Ascending aorta (tissue), 2 donors: ENCODE results near the gene ACTN4. TPM values are rescaled to one million over a fixed set of nuclear protein-coding genes. Genes with fewer than 3 reads are reported as not detected.
A peak's percentile ranks its signal among the peaks of the same experiment; 100 is the strongest.

Source experiments
- DNase-seq, 2 donors: peaks; one replicate each; pipeline ENCODE4 v3.0.0-alpha.2; 2019; ENCODE audit warnings: low spot score in 2 of 2
- H3K27ac ChIP-seq, 2 donors: fragments of 200-600 bp; sonication (generic); one replicate each; pipeline ENCODE4 v1.5.1; 2016 to 2017; ENCODE audit warnings: mild to moderate bottlenecking in 1 of 2
- H3K27me3 ChIP-seq: fragments of 200-600 bp; sonication (generic); one replicate; pipeline ENCODE4 v1.5.1; 2017
- H3K36me3 ChIP-seq, 2 donors: fragments of 200-600 bp; sonication (generic); one replicate each; pipeline ENCODE4 v1.5.1; 2016
- H3K4me1 ChIP-seq, 2 donors: fragments of 200-600 bp; sonication (generic); one replicate each; pipeline ENCODE4 v1.5.1; 2016 to 2017; ENCODE audit warnings: mild to moderate bottlenecking in 1 of 2
- H3K4me3 ChIP-seq, 2 donors: fragments of 200-600 bp; sonication (generic); one replicate each; pipeline ENCODE4 v1.5.1; 2016 to 2017; ENCODE audit warnings: mild to moderate bottlenecking in 1 of 2
- H3K9me3 ChIP-seq, 2 donors: fragments of 200-600 bp; sonication (generic); one replicate each; pipeline ENCODE4 v1.5.1; 2016
- intact Hi-C: fragments of 100-400 bp; cut with DNase I; formaldehyde crosslinking; loops from one replicate; pipeline ENCODE4 v1.15.1; 2023
- total RNA-seq: library from RNA; depleted of rRNA; stranded (reverse); fragments of >200 nt; gene quantifications from one replicate; pipeline ENCODE4 v1.1.0, GENCODE V29; 2016
- TF ChIP-seq, protein P1 (sequence below), 3 experiments: fragments of 200-600 bp in 2 of 3; fragments of 450-650 bp in 1 of 3; sonication (generic) in 2 of 3; IDR thresholded peaks; one replicate each; pipeline ENCODE4 v1.5.1; 2016 to 2019; ENCODE audit warnings: antibody characterized with exemption in 3 of 3, mild to moderate bottlenecking in 1 of 3, moderate library complexity in 1 of 3

The ACTN4 gene
- total RNA-seq, 1 donor from 2014 or later, result 1,036 TPM

DNA sequence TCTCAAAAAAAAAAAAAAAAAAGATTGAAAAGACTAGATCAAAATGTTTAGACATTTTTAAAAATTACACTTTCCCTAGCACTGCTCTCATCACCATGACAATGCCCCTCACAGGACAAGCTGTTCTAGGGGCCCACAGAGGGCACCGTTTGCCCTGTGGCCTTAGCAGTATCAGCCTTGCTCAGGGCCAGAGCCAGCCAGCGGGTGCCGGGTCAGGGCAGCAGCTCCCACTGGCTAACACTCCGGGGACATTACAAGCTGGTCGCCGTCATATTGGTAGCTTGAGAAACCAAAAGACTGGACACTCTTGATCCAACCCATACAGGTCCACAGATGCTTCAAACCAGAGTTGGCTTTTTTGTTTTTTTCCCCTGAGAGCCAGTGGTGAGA, 78.8 kb downstream of the ACTN4 start:
- Histone ChIP-seq H3K4me1 (peaks cover 0 to 10% of the 10 kb centered on the region in 2 donors), H3K27me3 (no peaks in the 10 kb centered on the region), H3K27ac (peak overlapping the region in 1 of 2 donors; percentile 9), H3K36me3 (peaks cover 98% of the 10 kb centered on the region in 2 donors), H3K4me3 (no peak overlapping the region), H3K9me3 (no peaks in the 10 kb centered on the region)
- TF ChIP-seq, protein P1, sequence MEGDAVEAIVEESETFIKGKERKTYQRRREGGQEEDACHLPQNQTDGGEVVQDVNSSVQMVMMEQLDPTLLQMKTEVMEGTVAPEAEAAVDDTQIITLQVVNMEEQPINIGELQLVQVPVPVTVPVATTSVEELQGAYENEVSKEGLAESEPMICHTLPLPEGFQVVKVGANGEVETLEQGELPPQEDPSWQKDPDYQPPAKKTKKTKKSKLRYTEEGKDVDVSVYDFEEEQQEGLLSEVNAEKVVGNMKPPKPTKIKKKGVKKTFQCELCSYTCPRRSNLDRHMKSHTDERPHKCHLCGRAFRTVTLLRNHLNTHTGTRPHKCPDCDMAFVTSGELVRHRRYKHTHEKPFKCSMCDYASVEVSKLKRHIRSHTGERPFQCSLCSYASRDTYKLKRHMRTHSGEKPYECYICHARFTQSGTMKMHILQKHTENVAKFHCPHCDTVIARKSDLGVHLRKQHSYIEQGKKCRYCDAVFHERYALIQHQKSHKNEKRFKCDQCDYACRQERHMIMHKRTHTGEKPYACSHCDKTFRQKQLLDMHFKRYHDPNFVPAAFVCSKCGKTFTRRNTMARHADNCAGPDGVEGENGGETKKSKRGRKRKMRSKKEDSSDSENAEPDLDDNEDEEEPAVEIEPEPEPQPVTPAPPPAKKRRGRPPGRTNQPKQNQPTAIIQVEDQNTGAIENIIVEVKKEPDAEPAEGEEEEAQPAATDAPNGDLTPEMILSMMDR (IDR thresholded peaks at IDR 0.05), result no peak
- intact Hi-C loops, result no loop called here
- no peak for DNase-seq

DNA sequence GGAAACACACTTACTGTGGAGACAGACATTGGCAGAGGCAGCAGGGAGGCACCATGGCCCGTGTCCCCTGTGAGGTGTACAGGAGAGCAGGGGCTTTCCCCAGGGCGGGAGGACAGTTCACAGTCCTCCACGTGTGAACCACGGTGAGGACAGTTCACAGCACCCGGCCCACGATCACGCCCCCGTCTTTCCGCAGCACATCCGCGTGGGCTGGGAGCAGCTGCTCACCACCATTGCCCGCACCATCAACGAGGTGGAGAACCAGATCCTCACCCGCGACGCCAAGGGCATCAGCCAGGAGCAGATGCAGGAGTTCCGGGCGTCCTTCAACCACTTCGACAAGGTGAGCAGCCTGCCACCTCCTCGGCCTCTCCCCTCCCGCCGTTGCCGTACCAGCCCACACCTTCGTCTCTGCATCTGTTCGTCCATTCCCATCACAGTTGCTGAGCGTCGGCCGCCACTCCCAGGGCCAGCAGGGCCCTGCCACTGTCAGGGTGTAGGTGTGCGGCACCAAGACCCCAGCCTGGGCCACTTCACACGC, 79.4 kb downstream of the ACTN4 start:
- Histone ChIP-seq H3K36me3 (peaks cover 92 to 98% of the 10 kb centered on the region in 2 donors), H3K4me1 (peaks cover 0 to 5% of the 10 kb centered on the region in 2 donors), H3K27ac (peak overlapping the region; percentile 33 to 46), H3K27me3 (no peaks in the 10 kb centered on the region), H3K9me3 (no peaks in the 10 kb centered on the region), H3K4me3 (no peak overlapping the region)
- TF ChIP-seq, protein P1 (IDR thresholded peaks at IDR 0.05), result no peak
- intact Hi-C loops, result no loop called here
- no peak for DNase-seq

DNA sequence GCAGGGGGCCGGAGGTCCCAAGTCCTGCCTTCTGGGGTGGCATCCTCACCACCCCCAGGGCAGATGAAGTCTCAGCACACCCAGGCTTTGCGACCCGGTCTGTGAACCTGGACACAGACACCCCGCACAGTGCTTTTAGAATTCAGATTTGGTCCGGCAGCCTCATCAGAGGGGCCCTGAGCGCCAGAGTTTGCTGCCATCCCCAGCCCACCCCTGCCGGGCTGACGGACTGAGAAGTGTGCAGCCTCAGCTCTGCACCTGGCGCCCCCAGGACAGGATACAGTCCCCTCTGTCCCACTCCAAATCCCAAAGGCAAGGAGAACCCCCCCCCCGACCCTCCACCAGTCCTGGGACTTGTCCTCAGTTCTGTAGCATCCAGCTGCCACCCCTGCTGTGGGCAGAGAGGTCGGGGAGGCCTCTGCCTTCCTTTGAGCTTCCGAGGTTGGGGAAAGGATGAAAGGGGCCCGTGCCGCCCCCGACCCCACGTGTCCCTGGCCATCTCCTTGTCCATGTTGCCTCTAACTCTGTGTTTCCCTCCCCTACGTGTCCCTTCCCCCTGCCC, 79.9 kb downstream of the ACTN4 start:
- Histone ChIP-seq H3K9me3 (no peaks in the 10 kb centered on the region), H3K4me1 (peaks cover 0 to 2% of the 10 kb centered on the region in 2 donors), H3K27me3 (no peaks in the 10 kb centered on the region), H3K4me3 (no peak overlapping the region), H3K27ac (peak overlapping the region; percentile 33 to 46), H3K36me3 (peaks cover 87 to 97% of the 10 kb centered on the region in 2 donors)
- no peak for DNase-seq
- intact Hi-C loops, result no loop called here
- TF ChIP-seq, protein P1 (IDR thresholded peaks at IDR 0.05), result no peak

DNA sequence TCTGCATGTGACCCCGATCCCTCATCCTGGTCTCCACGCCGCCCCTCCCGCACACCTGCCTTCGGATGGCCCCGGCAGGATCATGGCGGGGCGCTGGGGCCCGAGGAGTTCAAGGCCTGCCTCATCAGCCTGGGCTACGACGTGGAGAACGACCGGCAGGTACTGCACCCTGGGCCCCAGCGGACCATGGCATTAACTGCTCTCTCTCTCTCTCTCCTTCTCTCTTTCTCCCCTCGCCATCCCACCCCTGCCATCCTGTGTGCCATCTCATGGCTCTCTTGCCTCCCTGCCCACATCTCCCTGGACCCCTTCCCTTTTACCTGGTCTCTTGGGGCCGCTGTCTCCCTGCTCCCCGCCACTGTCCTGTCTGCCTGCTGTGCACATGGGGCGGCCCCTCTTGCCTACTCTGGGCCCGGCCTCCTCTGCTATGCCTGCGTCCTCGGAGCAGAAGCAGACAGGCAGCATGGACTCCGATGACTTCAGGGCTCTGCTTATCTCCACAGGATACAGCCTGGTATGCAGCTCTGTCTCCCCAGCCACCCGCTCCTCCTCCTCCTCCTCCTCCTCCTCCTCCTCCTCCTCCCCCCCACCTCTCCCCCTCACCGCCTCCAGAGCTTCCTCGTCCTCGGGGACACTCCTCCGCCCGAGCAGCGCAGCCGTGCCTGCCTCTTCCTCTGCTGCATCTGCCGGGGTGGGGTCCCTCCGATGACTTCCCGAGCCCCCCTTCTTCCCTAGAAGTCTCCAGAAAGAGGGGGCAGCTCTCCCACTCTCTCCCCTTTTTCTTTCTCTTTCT, 80.6 kb downstream of the ACTN4 start:
- Histone ChIP-seq H3K36me3 (peaks cover 80 to 90% of the 10 kb centered on the region in 2 donors), H3K27ac (peak overlapping the region; percentile 33 to 46), H3K4me3 (no peak overlapping the region), H3K9me3 (no peaks in the 10 kb centered on the region), H3K27me3 (no peaks in the 10 kb centered on the region), H3K4me1 (peaks cover 0 to 5% of the 10 kb centered on the region in 2 donors)
- TF ChIP-seq, protein P1 (IDR thresholded peaks at IDR 0.05), result no peak
- intact Hi-C loops, result no loop called here
- DNase-seq, result no peak

DNA sequence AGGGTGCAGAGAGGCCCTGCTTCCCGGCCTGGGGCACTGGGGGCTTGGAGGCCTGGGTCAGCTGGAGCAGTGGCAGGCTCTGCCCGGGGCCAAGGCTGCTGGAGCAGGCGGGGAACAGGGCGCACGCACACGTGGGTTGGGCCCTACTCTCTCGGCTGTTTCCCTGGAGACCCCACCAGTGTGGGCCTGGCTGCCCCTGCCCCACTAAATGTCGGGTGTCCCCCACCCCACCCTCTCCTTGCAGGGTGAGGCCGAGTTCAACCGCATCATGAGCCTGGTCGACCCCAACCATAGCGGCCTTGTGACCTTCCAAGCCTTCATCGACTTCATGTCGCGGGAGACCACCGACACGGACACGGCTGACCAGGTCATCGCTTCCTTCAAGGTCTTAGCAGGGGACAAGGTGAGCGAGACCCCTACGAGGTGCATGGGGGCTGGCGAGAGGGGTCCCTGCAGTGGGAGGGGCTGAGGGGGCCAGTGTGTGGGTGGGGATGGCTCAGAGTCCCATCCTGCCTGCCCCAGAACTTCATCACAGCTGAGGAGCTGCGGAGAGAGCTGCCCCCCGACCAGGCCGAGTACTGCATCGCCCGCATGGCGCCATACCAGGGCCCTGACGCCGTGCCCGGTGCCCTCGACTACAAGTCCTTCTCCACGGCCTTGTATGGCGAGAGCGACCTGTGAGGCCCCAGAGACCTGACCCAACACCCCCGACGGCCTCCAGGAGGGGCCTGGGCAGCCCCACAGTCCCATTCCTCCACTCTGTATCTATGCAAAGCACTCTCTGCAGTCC, 81.5 kb downstream of the ACTN4 start:
- Histone ChIP-seq H3K4me1 (peaks cover 0 to 10% of the 10 kb centered on the region in 2 donors), H3K27ac (peak overlapping the region; percentile 20 to 46), H3K9me3 (no peaks in the 10 kb centered on the region)

More for the DNA sequence above, 81.5 kb downstream of the ACTN4 start:
- Histone ChIP-seq H3K4me3 (no peak overlapping the region), H3K27me3 (no peaks in the 10 kb centered on the region), H3K36me3 (peaks cover 71 to 81% of the 10 kb centered on the region in 2 donors)
- DNase-seq, result no peak
- TF ChIP-seq, protein P1 (IDR thresholded peaks at IDR 0.05), result no peak
- intact Hi-C loops, result no loop called here
